HG03095 (cell line): ENCODE results near the gene MYG1.
A peak's percentile ranks its signal among the peaks of the same experiment; 100 is the strongest.
"Not testable (repeated sequence)": the region's sequence is repeated elsewhere in the genome, so short reads cannot be mapped to it uniquely, and the experiment has no call there.

Experiments
- ATAC-seq: cut with Tn5 transposase; IDR thresholded peaks from one replicate; pipeline ENCODE4 v1.9.1; 2021; ENCODE audit warnings: moderate library complexity; ENCODE audit not compliant: unreplicated experiment

The MYG1 gene

GRCh38 chr12:53326460-53327185 is 27.1 kb downstream of the MYG1 start:
- ATAC-seq = no peak

GRCh38 chr12:53327435-53328042 is 28.0 kb downstream of the MYG1 start:
- no peak for ATAC-seq

- no peak for ATAC-seq
These were observed 28.5 kb downstream of the MYG1 start for GRCh38 chr12:53328043-53328435.

- ATAC-seq = no peak
These were observed 31.2 kb downstream of the MYG1 start for GRCh38 chr12:53330671-53331070.

- not testable (repeated sequence) for ATAC-seq
These were observed 32.8 kb downstream of the MYG1 start for GRCh38 chr12:53332339-53332738.

- no peak for ATAC-seq
These were observed 33.2 kb downstream of the MYG1 start for GRCh38 chr12:53332744-53333143.

GRCh38 chr12:53333289-53333688 is 33.8 kb downstream of the MYG1 start:
- no peak for ATAC-seq

GRCh38 chr12:53333845-53334244 is 34.4 kb downstream of the MYG1 start:
- ATAC-seq = no peak

GRCh38 chr12:53334822-53335221 is 35.3 kb downstream of the MYG1 start:
- ATAC-seq = no peak

- ATAC-seq = no peak
These were observed 36.7 kb downstream of the MYG1 start, which contains the start of gene SP7 for GRCh38 chr12:53336181-53336681. SP7 (minus strand) TSS chr12:53336354; CDS start chr12:53335646, 708 bp downstream.

- no peak for ATAC-seq
These were observed 38.5 kb downstream of the MYG1 start for GRCh38 chr12:53338017-53338416.

- no peak for ATAC-seq
These were observed 39.4 kb downstream of the MYG1 start for GRCh38 chr12:53338916-53339315.

- ATAC-seq = no peak
These were observed 40.9 kb downstream of the MYG1 start for GRCh38 chr12:53340398-53340797.

GRCh38 chr12:53343449-53343848 is 44.0 kb downstream of the MYG1 start:
- ATAC-seq = no peak

GRCh38 chr12:53343969-53344368 is 44.5 kb downstream of the MYG1 start:
- no peak for ATAC-seq

GRCh38 chr12:53344487-53344823 is 45.0 kb downstream of the MYG1 start:
- no peak for ATAC-seq

- peak; percentile 62 for ATAC-seq
These were observed 45.5 kb downstream of the MYG1 start for GRCh38 chr12:53344824-53345485.

- ATAC-seq = no peak
These were observed 46.1 kb downstream of the MYG1 start for GRCh38 chr12:53345486-53346188.

GRCh38 chr12:53346491-53346890 is 47.0 kb downstream of the MYG1 start:
- no peak for ATAC-seq

- no peak for ATAC-seq
These were observed 48.4 kb downstream of the MYG1 start for GRCh38 chr12:53347905-53348304.
